Activated T-helper 17 cell treated with anti-CD3 and anti-CD28 coated beads, Interleukin-2, amount 50 U/mL, for 72 hours (primary cell): ENCODE results near the gene ACAD11. TPM values are rescaled to one million over a fixed set of nuclear protein-coding genes. Genes with fewer than 3 reads are reported as not detected.

Experiments
- ATAC-seq: fragments of 150-1000 bp; cut with Tn5 transposase; replicated peaks from 2 replicates; pipeline ENCODE4 v1.10.0; 2021; ENCODE audit warnings: mild to moderate bottlenecking, moderate library complexity
- H3K27ac Mint-ChIP-seq: one replicate; pipeline ENCODE4 v1.8.0; 2022; ENCODE audit warnings: mixed read lengths
- H3K27me3 Mint-ChIP-seq: one replicate; pipeline ENCODE4 v1.8.0; 2022; ENCODE audit warnings: mixed read lengths
- H3K36me3 Mint-ChIP-seq: one replicate; pipeline ENCODE4 v1.8.0; 2022; ENCODE audit warnings: low read depth, mild to moderate bottlenecking, mixed read lengths
- H3K4me1 Mint-ChIP-seq: one replicate; pipeline ENCODE4 v1.8.0; 2022; ENCODE audit warnings: mixed read lengths
- H3K4me3 Mint-ChIP-seq: one replicate; pipeline ENCODE4 v1.8.0; 2022; ENCODE audit warnings: mild to moderate bottlenecking, mixed read lengths
- H3K9me3 Mint-ChIP-seq: one replicate; pipeline ENCODE4 v1.8.0; 2022; ENCODE audit warnings: mixed read lengths
- total RNA-seq, 2 donors: library from RNA; stranded (reverse); gene quantifications; one replicate each; pipeline ENCODE4 v1.2.3, GENCODE V29; 2022

ACAD11 gene
- total RNA-seq, 2 donors from 2014 or later = 10.7 to 20.2 TPM

- ATAC-seq = peak; percentile 80
- Mint-ChIP-seq H3K9me3 (no peaks in the 10 kb centered on the region), H3K4me1 (peaks cover 32% of the 10 kb centered on the region), H3K4me3 (peak overlapping the region; percentile 67), H3K27ac (peak overlapping the region; percentile 95), H3K36me3 (peaks cover 39% of the 10 kb centered on the region), H3K27me3 (no peaks in the 10 kb centered on the region)
These were observed 116.4 kb downstream of the ACAD11 start for GRCh38 chr3:132543011-132543739.

GRCh38 chr3:132542577-132542976 lies 117.0 kb downstream of the ACAD11 start:
- no peak for ATAC-seq
- Mint-ChIP-seq H3K27ac (peak overlapping the region; percentile 95), H3K27me3 (no peaks in the 10 kb centered on the region), H3K4me1 (peaks cover 32% of the 10 kb centered on the region), H3K9me3 (no peaks in the 10 kb centered on the region), H3K36me3 (peaks cover 45% of the 10 kb centered on the region), H3K4me3 (peak overlapping the region; percentile 67)

- Mint-ChIP-seq H3K4me1 (peaks cover 36% of the 10 kb centered on the region), H3K36me3 (peaks cover 69% of the 10 kb centered on the region), H3K27me3 (no peaks in the 10 kb centered on the region), H3K27ac (peak overlapping the region; percentile 40), H3K4me3 (no peak overlapping the region), H3K9me3 (no peaks in the 10 kb centered on the region)
- ATAC-seq = no peak
These were observed 119.9 kb downstream of the ACAD11 start for GRCh38 chr3:132539681-132540080.

- Mint-ChIP-seq H3K27me3 (no peaks in the 10 kb centered on the region), H3K36me3 (peaks cover 79% of the 10 kb centered on the region), H3K9me3 (no peaks in the 10 kb centered on the region), H3K27ac (no peak overlapping the region), H3K4me3 (no peak overlapping the region), H3K4me1 (peaks cover 22% of the 10 kb centered on the region)
- ATAC-seq = no peak
These were observed 121.5 kb downstream of the ACAD11 start for GRCh38 chr3:132538072-132538471.

GRCh38 chr3:132537297-132537696 lies 122.3 kb downstream of the ACAD11 start:
- Mint-ChIP-seq H3K9me3 (no peaks in the 10 kb centered on the region), H3K36me3 (peaks cover 75% of the 10 kb centered on the region), H3K4me1 (peaks cover 14% of the 10 kb centered on the region), H3K27me3 (no peaks in the 10 kb centered on the region), H3K4me3 (no peak overlapping the region), H3K27ac (peak overlapping the region; percentile 52)
- no peak for ATAC-seq

GRCh38 chr3:132536442-132537153 lies 123.0 kb downstream of the ACAD11 start:
- Mint-ChIP-seq H3K9me3 (no peaks in the 10 kb centered on the region), H3K36me3 (peaks cover 82% of the 10 kb centered on the region), H3K4me3 (peak overlapping the region; percentile 13), H3K27me3 (no peaks in the 10 kb centered on the region), H3K4me1 (peaks cover 8% of the 10 kb centered on the region), H3K27ac (peak overlapping the region; percentile 52)
- ATAC-seq = peak; percentile 85

- ATAC-seq = peak; percentile 52
- Mint-ChIP-seq H3K27ac (peak overlapping the region; percentile 52), H3K9me3 (no peaks in the 10 kb centered on the region), H3K36me3 (peaks cover 84% of the 10 kb centered on the region), H3K4me1 (peaks cover 8% of the 10 kb centered on the region), H3K27me3 (no peaks in the 10 kb centered on the region), H3K4me3 (peak overlapping the region; percentile 13)
These were observed 123.8 kb downstream of the ACAD11 start for GRCh38 chr3:132535575-132536441.

GRCh38 chr3:132530624-132531023 lies 129.0 kb downstream of the ACAD11 start:
- Mint-ChIP-seq H3K27ac (no peak overlapping the region), H3K9me3 (no peaks in the 10 kb centered on the region), H3K4me1 (no peaks in the 10 kb centered on the region), H3K27me3 (no peaks in the 10 kb centered on the region), H3K4me3 (no peak overlapping the region), H3K36me3 (peaks cover 89% of the 10 kb centered on the region)
- no peak for ATAC-seq

- H3K27ac Mint-ChIP-seq = no peak overlapping the region
- no peaks in the 10 kb centered on the region for H3K9me3 Mint-ChIP-seq
- H3K27me3 Mint-ChIP-seq = no peaks in the 10 kb centered on the region
- peaks cover 95% of the 10 kb centered on the region for H3K36me3 Mint-ChIP-seq
- H3K4me1 Mint-ChIP-seq = peaks cover 12% of the 10 kb centered on the region
- ATAC-seq = peak; percentile 92
- peak overlapping the region; percentile 0 for H3K4me3 Mint-ChIP-seq
These were observed 137.3 kb downstream of the ACAD11 start for GRCh38 chr3:132522353-132522752.

GRCh38 chr3:132521901-132522300 lies 137.7 kb downstream of the ACAD11 start:
- no peaks in the 10 kb centered on the region for H3K9me3 Mint-ChIP-seq
- no peak for ATAC-seq
- H3K27me3 Mint-ChIP-seq = no peaks in the 10 kb centered on the region
- H3K4me3 Mint-ChIP-seq = peak overlapping the region; percentile 0
- peaks cover 12% of the 10 kb centered on the region for H3K4me1 Mint-ChIP-seq
- peaks cover 97% of the 10 kb centered on the region for H3K36me3 Mint-ChIP-seq
- no peak overlapping the region for H3K27ac Mint-ChIP-seq

- Mint-ChIP-seq H3K9me3 (no peaks in the 10 kb centered on the region), H3K4me3 (no peak overlapping the region), H3K27me3 (no peaks in the 10 kb centered on the region), H3K27ac (no peak overlapping the region), H3K36me3 (peaks cover 97% of the 10 kb centered on the region), H3K4me1 (peaks cover 12% of the 10 kb centered on the region)
- ATAC-seq = peak; percentile 27
These were observed 139.7 kb downstream of the ACAD11 start for GRCh38 chr3:132519914-132520313.

- peak; percentile 90 for ATAC-seq
- H3K27ac Mint-ChIP-seq = peak overlapping the region; percentile 7
- H3K9me3 Mint-ChIP-seq = no peaks in the 10 kb centered on the region
- peaks cover 97% of the 10 kb centered on the region for H3K36me3 Mint-ChIP-seq
- H3K4me1 Mint-ChIP-seq = peaks cover 10% of the 10 kb centered on the region
- no peak overlapping the region for H3K4me3 Mint-ChIP-seq
- H3K27me3 Mint-ChIP-seq = no peaks in the 10 kb centered on the region
These were observed 142.3 kb downstream of the ACAD11 start for GRCh38 chr3:132517311-132517710.

GRCh38 chr3:132513057-132513456 lies 146.6 kb downstream of the ACAD11 start:
- no peak for ATAC-seq
- H3K27me3 Mint-ChIP-seq = no peaks in the 10 kb centered on the region
- H3K36me3 Mint-ChIP-seq = peaks cover 97% of the 10 kb centered on the region
- H3K9me3 Mint-ChIP-seq = no peaks in the 10 kb centered on the region
- no peak overlapping the region for H3K27ac Mint-ChIP-seq
- H3K4me3 Mint-ChIP-seq = no peak overlapping the region
- H3K4me1 Mint-ChIP-seq = no peaks in the 10 kb centered on the region

GRCh38 chr3:132509506-132509905 lies 150.1 kb downstream of the ACAD11 start:
- no peaks in the 10 kb centered on the region for H3K27me3 Mint-ChIP-seq
- no peaks in the 10 kb centered on the region for H3K4me1 Mint-ChIP-seq
- no peak for ATAC-seq
- H3K36me3 Mint-ChIP-seq = peaks cover 97% of the 10 kb centered on the region
- H3K4me3 Mint-ChIP-seq = no peak overlapping the region
- H3K27ac Mint-ChIP-seq = no peak overlapping the region
- no peaks in the 10 kb centered on the region for H3K9me3 Mint-ChIP-seq
